HepG2 (cell line): Measurements from ENCODE around the gene PRXL2B. TPM values are rescaled to one million over a fixed set of nuclear protein-coding genes. Genes with fewer than 3 reads are reported as not detected.
"Not testable (repeated sequence)": the region's sequence is repeated elsewhere in the genome, so short reads cannot be mapped to it uniquely, and the experiment has no call there.

Experiments
- ATAC-seq: fragments of 200-7000 bp; cut with Tn5 transposase; 3 replicates; pipeline ENCODE4 v1.9.1; 2020; ENCODE audit warnings: mild to moderate bottlenecking, moderate library complexity
- BruUV-seq: library from RNA; stranded (reverse); fragments of 400-500 nt; replicated peaks from 2 replicates; lab custom pipeline; 2021; lab: Mats Ljungman, UMichigan
- CTCF ChIA-PET: fragments of 300-600 bp; formaldehyde crosslinking; extraction: SDS; loops from one replicate; lab custom pipeline; 2021; ENCODE audit warnings: low total read pairs, inconsistent platforms, low intra/inter-chr PET ratio; lab: Yijun Ruan, JAX
- POLR2A ChIA-PET: fragments of 350-600 bp; sonication (Branson Sonifier 250); formaldehyde crosslinking; loops from one replicate; lab custom pipeline; 2020; ENCODE audit warnings: antibody characterized with exemption, inconsistent platforms; lab: Yijun Ruan, JAX
- DNase-seq: peaks from one replicate; pipeline ENCODE4 v3.0.0-alpha.2; 2015; ENCODE audit warnings: low spot score
- FAIRE-seq: peaks from 3 replicates; lab custom pipeline; 2011; peaks lifted over from hg19 to GRCh38; lab: Jason Lieb, UNC
- H2AFZ ChIP-seq: one replicate; pipeline ENCODE4 v1.6.1; 2011; ENCODE audit warnings: low read length, inconsistent platforms
- H3K27ac ChIP-seq: fragments of 300-600 bp; 3 replicates; pipeline ENCODE4 v1.8.0; 2011; ENCODE audit warnings: mixed run types, mild to moderate bottlenecking, mixed read lengths, low read length, inconsistent platforms; ENCODE audit not compliant: insufficient read depth; ENCODE audit errors: extremely low read length
- H3K27me3 ChIP-seq, 2 experiments: fragments of 200-600 bp in 1 of 2; 2 replicates in 1 of 2; 3 replicates in 1 of 2; pipeline versions ENCODE4 v1.6.0 to v1.8.0; 2011; ENCODE audit warnings: low read length in 2 of 2, mild to moderate bottlenecking in 2 of 2, moderate library complexity in 2 of 2, inconsistent platforms in 1 of 2; ENCODE audit not compliant: insufficient read depth in 2 of 2, control insufficient read depth in 1 of 2
- H3K36me3 ChIP-seq, 2 experiments: fragments of 200-600 bp in 1 of 2; replicated peaks in 1 of 2; 2 replicates in 1 of 2; 3 replicates in 1 of 2; pipeline versions ENCODE4 v1.5.1 to v1.8.0; 2011; ENCODE audit warnings: low read length in 2 of 2, inconsistent platforms in 1 of 2; ENCODE audit not compliant: insufficient read depth in 2 of 2, control insufficient read depth in 1 of 2
- H3K4me1 ChIP-seq: 2 replicates; pipeline ENCODE4 v1.5.1; 2012; ENCODE audit warnings: low read length, inconsistent platforms; ENCODE audit not compliant: insufficient read depth
- H3K4me2 ChIP-seq: 2 replicates; pipeline ENCODE4 v1.6.0; 2011; ENCODE audit warnings: low read depth, low read length, inconsistent platforms
- H3K4me3 ChIP-seq, 3 experiments: fragments of 200-600 bp in 1 of 3; sonication (generic), shearing (Covaris generic) in 1 of 3; replicated peaks in 1 of 3; 2 replicates each; pipeline ENCODE4 v1.5.1; 2011 to 2016; ENCODE audit warnings: low read length in 3 of 3, inconsistent platforms in 2 of 3, low read depth in 2 of 3, mild to moderate bottlenecking in 2 of 3, control low read depth in 1 of 3, mixed read lengths in 1 of 3; ENCODE audit not compliant: insufficient read depth in 1 of 3
- H3K79me2 ChIP-seq: one replicate; pipeline ENCODE4 v1.6.1; 2011; ENCODE audit warnings: low read length, inconsistent platforms; ENCODE audit not compliant: insufficient read depth
- H3K9ac ChIP-seq: 2 replicates; pipeline ENCODE4 v1.6.0; 2011; ENCODE audit warnings: mild to moderate bottlenecking, low read depth, low read length, inconsistent platforms; ENCODE audit not compliant: insufficient read depth
- H3K9me3 ChIP-seq: 2 replicates; pipeline ENCODE4 v1.5.1; 2012; ENCODE audit warnings: mild to moderate bottlenecking, low read length
- H4K20me1 ChIP-seq: 2 replicates; pipeline ENCODE4 v1.6.0; 2011; ENCODE audit warnings: inconsistent platforms, mild to moderate bottlenecking, low read length, moderate library complexity; ENCODE audit not compliant: insufficient read depth
- CHD2 ChIP-seq: IDR thresholded peaks from 2 replicates; pipeline ENCODE4 v1.6.1; 2011; ENCODE audit warnings: low read depth, low read length, improper control_type of control experiment
- PRDM10 ChIP-seq: sonication (generic); formaldehyde crosslinking; IDR thresholded peaks from 2 replicates; pipeline ENCODE4 v1.4.0; 2020; ENCODE audit warnings: low read depth, missing genetic modification reagents
- ZNF564 ChIP-seq: sonication (generic); formaldehyde crosslinking; IDR thresholded peaks from 2 replicates; pipeline ENCODE4 v1.8.1; 2023; ENCODE audit warnings: mild to moderate bottlenecking, missing genetic modification reagents
- WGBS: methylation state at CpG from one replicate; pipeline ENCODE4 v1.1.6; 2017; ENCODE audit warnings: low lambda C conversion rate; 5-methylcytosine and 5-hydroxymethylcytosine counted together
- in situ Hi-C: cut with HindIII; loops from 2 replicates; pipeline ENCODE4 v1.10.0; 2017; ENCODE audit warnings: low pct_unique_long_range_greater_than_20kb; ENCODE audit not compliant: extremely low pct_ligation_motif_present
- intact Hi-C: fragments of 100-400 bp; cut with micrococcal nuclease; formaldehyde crosslinking; loops from one replicate; pipeline ENCODE4 v1.10.0; 2022; ENCODE audit not compliant: unreplicated experiment
- polyA plus RNA-seq, 8 experiments: library from polyadenylated mRNA; depleted of rRNA in 3 of 8; stranded (reverse) in 7 of 8; unstranded in 1 of 8; fragments of >200 nt; fragmentation: Illumina TruSeq in 4 of 8; extraction: Trizol in 4 of 8; gene quantifications; 2 replicates each; pipeline versions ENCODE4 v1.2.1 to v1.2.3, GENCODE V29; 2011 to 2016; ENCODE audit warnings: low read depth in 4 of 8, missing spikeins in 1 of 8, mixed read lengths in 1 of 8; ENCODE audit not compliant: insufficient read depth in 1 of 8
- total RNA-seq, 5 experiments: library from RNA; depleted of rRNA; stranded (reverse); fragments of >200 nt; fragmentation: Illumina TruSeq; extraction: Trizol; gene quantifications; 2 replicates each; pipeline ENCODE4 v1.2.3, GENCODE V29; 2016; ENCODE audit warnings: low read depth in 1 of 5
- TF ChIP-seq, protein P1 (sequence below): sonication (generic); formaldehyde crosslinking; IDR thresholded peaks from 2 replicates; pipeline ENCODE4 v1.5.0; 2020; ENCODE audit warnings: mild to moderate bottlenecking, missing genetic modification reagents

PRXL2B gene
- total and polyA plus RNA-seq, 2 of the 13 experiments (the other 11 are each of a cell fraction or from before 2014, with no cell fraction given) = 16.8 to 22.1 TPM

DNA sequence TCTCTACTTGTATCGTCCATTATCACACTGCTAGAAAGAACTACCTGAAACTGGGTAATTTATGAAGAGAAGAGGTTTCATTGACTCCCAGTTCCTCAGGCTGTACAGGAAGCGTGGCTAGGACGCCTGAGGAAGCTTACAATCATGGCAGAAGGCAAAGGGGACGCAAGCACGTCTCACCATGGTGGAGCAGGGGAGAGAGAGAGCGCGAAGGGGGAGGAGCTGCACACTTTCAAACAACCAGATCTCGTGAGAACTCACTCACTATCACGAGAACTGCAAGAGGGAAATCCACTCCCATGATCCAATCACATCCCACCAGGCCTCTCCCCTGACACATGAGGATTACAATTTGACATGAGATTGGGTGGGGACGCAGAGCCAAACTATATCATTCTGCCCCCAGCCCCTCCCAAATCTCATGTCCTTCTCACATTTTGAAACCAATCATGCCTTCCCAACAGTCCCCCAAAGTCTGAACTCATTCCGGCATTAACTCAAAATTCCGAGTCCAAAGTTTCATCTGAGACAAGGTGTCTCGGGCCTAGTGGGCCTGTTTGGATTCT, 38.2 kb downstream of the PRXL2B start:
- POLR2A ChIA-PET = no interaction called here
- no TSS peak for BruUV-seq
- intact Hi-C loops = no loop called here
- Histone ChIP-seq H3K27me3 (peaks cover 12 to 64% of the 10 kb centered on the region in 2 experiments), H3K79me2 (no peaks in the 10 kb centered on the region), H3K36me3 (no peaks in the 10 kb centered on the region), H3K27ac (no peak overlapping the region), H3K4me1 (no peaks in the 10 kb centered on the region), H3K4me3 (no peak overlapping the region), H3K9ac (no peak overlapping the region), H2AFZ (no peak overlapping the region)
- CTCF ChIA-PET = no interaction called here
- ATAC-seq (no peak), FAIRE-seq (no peak), DNase-seq (no peak)
- in situ Hi-C loops = no loop called here
- WGBS = 26% methylated on average over 13 of the region's 13 CpGs
- TF ChIP-seq, protein P1, sequence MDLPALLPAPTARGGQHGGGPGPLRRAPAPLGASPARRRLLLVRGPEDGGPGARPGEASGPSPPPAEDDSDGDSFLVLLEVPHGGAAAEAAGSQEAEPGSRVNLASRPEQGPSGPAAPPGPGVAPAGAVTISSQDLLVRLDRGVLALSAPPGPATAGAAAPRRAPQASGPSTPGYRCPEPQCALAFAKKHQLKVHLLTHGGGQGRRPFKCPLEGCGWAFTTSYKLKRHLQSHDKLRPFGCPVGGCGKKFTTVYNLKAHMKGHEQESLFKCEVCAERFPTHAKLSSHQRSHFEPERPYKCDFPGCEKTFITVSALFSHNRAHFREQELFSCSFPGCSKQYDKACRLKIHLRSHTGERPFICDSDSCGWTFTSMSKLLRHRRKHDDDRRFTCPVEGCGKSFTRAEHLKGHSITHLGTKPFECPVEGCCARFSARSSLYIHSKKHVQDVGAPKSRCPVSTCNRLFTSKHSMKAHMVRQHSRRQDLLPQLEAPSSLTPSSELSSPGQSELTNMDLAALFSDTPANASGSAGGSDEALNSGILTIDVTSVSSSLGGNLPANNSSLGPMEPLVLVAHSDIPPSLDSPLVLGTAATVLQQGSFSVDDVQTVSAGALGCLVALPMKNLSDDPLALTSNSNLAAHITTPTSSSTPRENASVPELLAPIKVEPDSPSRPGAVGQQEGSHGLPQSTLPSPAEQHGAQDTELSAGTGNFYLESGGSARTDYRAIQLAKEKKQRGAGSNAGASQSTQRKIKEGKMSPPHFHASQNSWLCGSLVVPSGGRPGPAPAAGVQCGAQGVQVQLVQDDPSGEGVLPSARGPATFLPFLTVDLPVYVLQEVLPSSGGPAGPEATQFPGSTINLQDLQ (CRISPR knock-in tag) = no peak
- TF ChIP-seq CHD2 = peak; percentile 85
- TF ChIP-seq, all 625 proteins: peak for 1
- no peak overlapping the region for H3K4me2 ChIP-seq
- H4K20me1 ChIP-seq = 0 out of 2 replicates have a peak, but pooled peaks cover 2% of the 10 kb centered on the region
- no peaks in the 10 kb centered on the region for H3K9me3 ChIP-seq

DNA sequence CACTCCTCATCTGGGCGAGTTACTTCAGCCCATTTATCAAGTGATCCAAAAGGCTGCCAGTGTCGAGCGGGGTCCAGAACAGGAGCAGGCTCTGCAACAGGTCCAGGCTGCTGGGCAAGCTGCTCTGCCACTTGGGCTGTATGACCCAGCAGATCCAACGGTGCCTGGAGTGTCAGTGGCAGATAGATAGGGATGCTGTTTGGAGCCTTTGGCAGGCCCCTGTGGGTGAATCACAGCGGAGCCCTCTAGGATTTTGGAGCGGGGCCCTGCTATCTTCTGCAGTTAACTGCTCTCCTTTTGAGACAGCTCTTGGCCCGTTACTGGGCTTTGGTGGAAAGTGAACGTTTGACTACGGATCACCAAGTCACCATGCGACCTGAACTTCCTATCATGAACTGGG, 38.7 kb downstream of the PRXL2B start:
- no TSS peak for BruUV-seq
- H3K4me1 ChIP-seq = no peaks in the 10 kb centered on the region
- no peak overlapping the region for H3K9ac ChIP-seq
- H3K9me3 ChIP-seq = no peaks in the 10 kb centered on the region
- DNase-seq = no peak
- POLR2A ChIA-PET = no interaction called here
- TF ChIP-seq ZNF564 (CRISPR knock-in tag) (no peak), PRDM10 (CRISPR knock-in tag) (no peak)
- TF ChIP-seq, all 625 proteins: peak for 0
- Histone ChIP-seq H3K27ac (no peak overlapping the region), H3K4me3 (no peak overlapping the region), H3K4me2 (no peak overlapping the region), H3K79me2 (no peaks in the 10 kb centered on the region), H2AFZ (no peak overlapping the region), H3K27me3 (peaks cover 12 to 64% of the 10 kb centered on the region in 2 experiments), H4K20me1 (0 out of 2 replicates have a peak, but pooled peaks cover 2% of the 10 kb centered on the region), H3K36me3 (no peaks in the 10 kb centered on the region)
- ATAC-seq = no peak
- CTCF ChIA-PET = no interaction called here
- in situ Hi-C loops (no loop called here), intact Hi-C loops (no loop called here)
- WGBS = 16% methylated on average over 7 of the region's 10 CpGs
- FAIRE-seq = no peak

GRCh38 chr1:2625748-2626147, 39.2 kb downstream of the PRXL2B start:
- POLR2A ChIA-PET, intact Hi-C loops, DNase-seq, H3K4me2 ChIP-seq, in situ Hi-C loops, H3K27ac ChIP-seq, H2AFZ ChIP-seq, H3K9ac ChIP-seq, ATAC-seq, H3K4me1 ChIP-seq, FAIRE-seq, BruUV-seq, H3K9me3 ChIP-seq, CTCF ChIA-PET, H3K79me2 ChIP-seq, H3K4me3 ChIP-seq, H3K36me3 ChIP-seq, H4K20me1 ChIP-seq: not testable (repeated sequence)
- WGBS = 21% methylated on average over 5 of the region's 7 CpGs
- peaks cover 12 to 62% of the 10 kb centered on the region in 2 experiments; a peak in 4 of 5 replicates for H3K27me3 ChIP-seq
